GM10266 (cell line): ENCODE measurements around the gene CBLB.

Source experiments
- DNase-seq: peaks from one replicate; pipeline ENCODE4 v3.0.0; 2012; ENCODE audit errors: extremely low spot score
- CTCF ChIP-seq: IDR thresholded peaks from 2 replicates; pipeline ENCODE4 v1.5.1; 2012; ENCODE audit warnings: mild to moderate bottlenecking, low read depth; ENCODE audit not compliant: control insufficient read depth, insufficient read depth; ENCODE audit errors: missing control alignments

CBLB gene

DNA sequence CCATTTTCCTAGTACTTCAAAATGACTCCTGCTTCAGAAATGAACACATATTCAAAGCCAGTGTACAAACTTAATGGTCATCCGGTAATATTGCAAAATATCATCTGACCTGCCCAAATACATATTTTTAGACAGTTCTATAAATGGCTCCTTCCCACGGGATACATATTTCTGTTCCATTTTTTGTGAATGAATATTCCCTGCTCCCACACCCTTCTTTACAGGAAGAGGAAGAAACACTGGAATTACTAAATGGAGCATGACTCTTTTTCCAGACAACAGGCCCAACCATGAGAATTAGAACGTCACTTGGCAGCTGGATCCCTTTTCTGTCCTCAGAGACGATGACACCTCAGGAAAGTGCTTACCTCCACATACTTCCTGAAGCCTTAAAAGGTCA is 38.0 kb upstream of the CBLB start:
- DNase-seq, result no peak
- no peak for TF ChIP-seq CTCF

GRCh38 chr3:105906345-105906744 is 37.5 kb upstream of the CBLB start:
- no peak for DNase-seq
- TF ChIP-seq CTCF, result no peak

DNA sequence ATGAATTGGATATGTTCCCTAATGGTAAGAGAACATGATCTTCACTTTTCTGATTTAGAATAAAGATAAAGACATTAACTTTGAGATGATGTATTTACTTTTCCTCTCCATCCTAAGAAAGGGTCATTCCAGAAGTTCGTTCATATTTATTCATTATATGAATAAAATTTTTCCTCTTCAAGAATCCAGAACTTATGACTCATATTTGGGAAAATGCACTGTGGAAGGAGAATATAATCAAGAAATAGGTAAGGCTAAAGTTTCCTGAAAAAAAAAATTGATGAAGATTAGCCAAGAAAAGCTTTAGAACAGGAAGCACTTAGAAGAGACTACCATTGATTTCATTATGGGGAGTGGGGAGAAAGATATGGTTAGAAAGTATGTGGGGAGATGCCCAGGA is 36.5 kb upstream of the CBLB start:
- no peak for TF ChIP-seq CTCF
- no peak for DNase-seq

GRCh38 chr3:105904678-105905284 is 36.0 kb upstream of the CBLB start:
- no peak for TF ChIP-seq CTCF
- DNase-seq, result no peak

DNA sequence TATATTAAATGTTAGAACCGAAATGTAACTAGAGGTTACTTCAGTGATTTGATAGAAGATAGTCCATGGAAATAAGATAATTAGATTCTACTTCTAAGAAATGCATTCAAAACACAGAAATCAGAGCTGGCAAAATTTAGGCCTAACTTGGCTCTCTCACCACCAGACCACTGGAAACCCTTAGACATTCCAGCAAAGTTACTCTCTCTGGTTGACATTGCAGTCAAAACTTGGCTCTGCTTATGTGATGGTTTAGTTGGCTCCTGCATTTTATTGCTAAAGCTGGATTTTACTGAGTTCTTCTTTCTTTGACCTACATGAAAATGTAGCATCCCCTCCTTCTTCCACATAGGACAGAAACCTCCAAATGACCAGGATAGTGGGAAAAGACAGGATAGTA is 35.4 kb upstream of the CBLB start:
- DNase-seq, result no peak
- TF ChIP-seq CTCF, result no peak

- no peak for DNase-seq
Measured at GRCh38 chr3:105899516-105899915, 30.7 kb upstream of the CBLB start.

More at GRCh38 chr3:105899516-105899915, 30.7 kb upstream of the CBLB start:
- TF ChIP-seq CTCF, result no peak
